Fibroblast of pulmonary artery (primary cell): Measurements from ENCODE around the gene SDK2.

Experiments
- DNase-seq: peaks from one replicate; pipeline ENCODE4 v3.0.0-alpha.2; 2010; ENCODE audit warnings: low read depth
- H3K4me3 ChIP-seq: replicated peaks from 2 replicates; pipeline ENCODE4 v1.5.1; 2011; ENCODE audit warnings: low read depth, mild to moderate bottlenecking, control low read depth, low read length, moderate library complexity
- CTCF ChIP-seq: IDR thresholded peaks from 2 replicates; pipeline ENCODE4 v1.5.1; 2011; ENCODE audit warnings: mild to moderate bottlenecking, control low read depth, low read length, inconsistent platforms; ENCODE audit errors: missing control alignments

Gene SDK2

GRCh38 chr17:73542323-73542722 is 101.9 kb downstream of the SDK2 start:
- no peak for DNase-seq
- TF ChIP-seq CTCF = no peak
- H3K4me3 ChIP-seq = no peak overlapping the region

- H3K4me3 ChIP-seq = no peak overlapping the region
- no peak for DNase-seq
- no peak for TF ChIP-seq CTCF
Observed at GRCh38 chr17:73541561-73541981, 102.7 kb downstream of the SDK2 start.

GRCh38 chr17:73541111-73541510 is 103.1 kb downstream of the SDK2 start:
- no peak for TF ChIP-seq CTCF
- no peak for DNase-seq
- no peak overlapping the region for H3K4me3 ChIP-seq

- no peak for DNase-seq
- no peak overlapping the region for H3K4me3 ChIP-seq
- no peak for TF ChIP-seq CTCF
Observed at GRCh38 chr17:73539166-73539565, 105.1 kb downstream of the SDK2 start.

- TF ChIP-seq CTCF = no peak
- DNase-seq = no peak
- H3K4me3 ChIP-seq = no peak overlapping the region
Observed at GRCh38 chr17:73538445-73538844, 105.8 kb downstream of the SDK2 start.

- no peak overlapping the region for H3K4me3 ChIP-seq
- TF ChIP-seq CTCF = no peak
- no peak for DNase-seq
Observed at GRCh38 chr17:73536700-73537605, 107.3 kb downstream of the SDK2 start.

GRCh38 chr17:73535746-73536145 is 108.5 kb downstream of the SDK2 start:
- TF ChIP-seq CTCF = no peak
- no peak for DNase-seq

More at GRCh38 chr17:73535746-73536145, 108.5 kb downstream of the SDK2 start:
- no peak overlapping the region for H3K4me3 ChIP-seq
